GM19452 (cell line): ENCODE measurements around the gene MAP6.

Experiments used
- ATAC-seq: cut with Tn5 transposase; IDR thresholded peaks from one replicate; pipeline ENCODE4 v1.9.1; 2021; ENCODE audit not compliant: unreplicated experiment

Gene MAP6

GRCh38 chr11:75554258-75555022 is 114.4 kb downstream of the MAP6 start:
- ATAC-seq: no peak

- ATAC-seq: no peak
These were observed 115.0 kb downstream of the MAP6 start for GRCh38 chr11:75553889-75554257.

- no peak for ATAC-seq
These were observed 115.7 kb downstream of the MAP6 start for GRCh38 chr11:75553182-75553581.

- ATAC-seq: no peak
These were observed 119.4 kb downstream of the MAP6 start for GRCh38 chr11:75549370-75549958.

GRCh38 chr11:75548595-75549272 is 120.1 kb downstream of the MAP6 start:
- ATAC-seq: no peak

- no peak for ATAC-seq
These were observed 121.2 kb downstream of the MAP6 start for GRCh38 chr11:75547617-75548058.

- ATAC-seq: no peak
These were observed 121.7 kb downstream of the MAP6 start for GRCh38 chr11:75547177-75547576.

GRCh38 chr11:75543806-75544205 is 125.0 kb downstream of the MAP6 start:
- ATAC-seq: no peak

GRCh38 chr11:75542088-75542438 is 126.8 kb downstream of the MAP6 start:
- no peak for ATAC-seq

GRCh38 chr11:75541193-75542087 is 127.4 kb downstream of the MAP6 start:
- no peak for ATAC-seq

GRCh38 chr11:75539459-75540334 is 129.1 kb downstream of the MAP6 start:
- no peak for ATAC-seq

GRCh38 chr11:75538150-75538942 is 130.5 kb downstream of the MAP6 start:
- ATAC-seq: no peak

- no peak for ATAC-seq
These were observed 131.1 kb downstream of the MAP6 start for GRCh38 chr11:75537740-75538139.
